IPS-NIHi7 (cell line): ENCODE data around the gene CDK2AP2.
"Not testable (repeated sequence)": the region's sequence is repeated elsewhere in the genome, so short reads cannot be mapped to it uniquely, and the experiment has no call there.

Experiments used
- DNase-seq: peaks from one replicate; pipeline ENCODE4 v3.0.0; 2012; ENCODE audit warnings: mixed read lengths; ENCODE audit errors: extremely low spot score

Gene CDK2AP2

DNA sequence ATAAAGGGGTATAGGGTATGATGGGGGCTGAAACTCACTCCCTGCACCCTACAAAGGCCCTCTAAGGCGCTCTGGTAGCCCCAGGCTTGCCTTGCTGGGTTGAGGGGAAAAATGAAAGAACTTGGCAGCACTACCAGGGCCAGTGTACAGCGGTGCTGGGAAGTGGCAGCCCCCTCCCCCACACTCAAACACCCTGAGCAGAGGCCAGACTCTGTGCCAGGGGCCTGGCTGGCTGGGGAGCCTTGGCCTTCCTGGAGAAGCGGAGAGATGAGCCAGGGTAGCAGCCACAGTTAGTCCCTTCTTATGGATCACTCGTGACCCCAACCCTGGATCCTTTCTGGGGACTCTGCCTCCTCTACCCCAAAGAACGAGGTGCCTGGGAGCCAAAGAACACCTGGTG lies 41.6 kb downstream of the CDK2AP2 start:
- DNase-seq, result no peak

DNA sequence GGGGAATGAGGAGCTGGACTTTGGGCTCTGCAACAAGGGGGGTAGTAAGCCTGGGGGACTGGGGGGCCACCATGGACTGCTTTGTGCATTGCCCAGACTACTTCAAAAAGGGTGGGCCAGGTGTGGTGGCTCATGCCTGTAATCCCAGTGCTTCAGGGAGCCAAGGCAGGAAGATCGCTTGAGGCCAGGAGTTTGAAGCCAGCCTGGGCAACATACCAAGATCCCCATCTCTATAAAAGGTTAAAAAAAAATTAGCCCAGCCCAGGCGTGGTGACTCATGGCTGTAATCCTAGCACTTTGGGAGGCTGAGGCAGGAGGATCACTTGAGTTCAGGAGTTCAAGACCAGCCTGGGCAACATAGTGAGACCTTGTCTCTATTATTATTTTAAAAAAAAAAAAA lies 42.4 kb downstream of the CDK2AP2 start:
- DNase-seq, result not testable (repeated sequence)

DNA sequence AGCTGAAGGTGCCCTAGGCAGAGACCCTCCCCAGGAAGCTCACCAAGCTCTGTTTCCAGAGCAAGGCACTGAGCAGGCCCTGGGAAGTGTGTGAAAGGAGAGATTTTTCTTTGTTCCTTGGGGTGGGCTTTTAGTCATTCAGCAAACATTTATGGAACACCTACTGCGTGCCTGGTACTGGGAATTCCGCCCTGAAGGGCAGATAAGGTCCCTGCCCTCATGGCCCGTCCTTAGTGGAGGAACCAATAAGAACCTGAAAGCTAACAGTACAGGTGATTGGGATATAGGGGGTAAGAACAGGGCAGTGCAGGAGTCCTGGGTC lies 42.8 kb downstream of the CDK2AP2 start:
- no peak for DNase-seq

DNA sequence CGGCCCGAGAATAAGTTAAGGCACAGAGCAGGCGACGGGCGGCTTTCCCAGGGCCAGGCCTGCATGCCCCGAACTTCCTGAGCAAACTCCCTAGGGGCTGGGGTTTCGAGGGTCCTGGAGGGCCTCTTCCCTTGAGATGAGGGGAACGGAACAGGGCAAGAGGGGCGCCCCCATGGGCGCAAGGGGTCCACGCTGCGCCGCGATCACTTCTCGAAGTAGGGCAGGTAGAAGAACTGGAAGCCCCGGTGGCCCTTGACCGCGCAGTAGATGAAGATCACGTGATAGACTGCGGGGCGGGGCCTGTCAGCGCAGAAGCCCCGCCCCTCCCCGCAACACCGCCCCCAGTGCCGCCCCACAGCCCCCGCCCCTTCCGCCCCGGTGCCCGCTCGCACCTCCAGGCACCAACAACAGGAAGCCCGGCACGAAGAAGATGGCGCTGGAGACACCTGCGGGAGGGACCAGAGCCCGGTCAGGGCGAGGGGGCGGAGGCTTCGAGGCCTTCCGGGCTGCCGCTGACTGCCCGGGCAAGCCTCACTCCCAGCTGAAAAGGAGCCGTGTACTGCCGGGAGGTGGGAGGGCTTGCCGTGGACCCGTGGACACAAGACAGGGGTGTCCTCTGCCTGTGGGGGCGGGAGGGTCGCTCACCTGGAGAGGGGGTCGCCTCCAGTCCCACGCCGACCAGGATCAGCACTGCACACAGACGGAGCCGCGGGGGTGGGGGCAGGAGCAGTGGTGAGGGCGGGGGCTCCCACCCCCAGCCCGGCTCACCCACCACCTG lies 43.4 kb downstream of the CDK2AP2 start:
- peak; percentile 95 for DNase-seq

DNA sequence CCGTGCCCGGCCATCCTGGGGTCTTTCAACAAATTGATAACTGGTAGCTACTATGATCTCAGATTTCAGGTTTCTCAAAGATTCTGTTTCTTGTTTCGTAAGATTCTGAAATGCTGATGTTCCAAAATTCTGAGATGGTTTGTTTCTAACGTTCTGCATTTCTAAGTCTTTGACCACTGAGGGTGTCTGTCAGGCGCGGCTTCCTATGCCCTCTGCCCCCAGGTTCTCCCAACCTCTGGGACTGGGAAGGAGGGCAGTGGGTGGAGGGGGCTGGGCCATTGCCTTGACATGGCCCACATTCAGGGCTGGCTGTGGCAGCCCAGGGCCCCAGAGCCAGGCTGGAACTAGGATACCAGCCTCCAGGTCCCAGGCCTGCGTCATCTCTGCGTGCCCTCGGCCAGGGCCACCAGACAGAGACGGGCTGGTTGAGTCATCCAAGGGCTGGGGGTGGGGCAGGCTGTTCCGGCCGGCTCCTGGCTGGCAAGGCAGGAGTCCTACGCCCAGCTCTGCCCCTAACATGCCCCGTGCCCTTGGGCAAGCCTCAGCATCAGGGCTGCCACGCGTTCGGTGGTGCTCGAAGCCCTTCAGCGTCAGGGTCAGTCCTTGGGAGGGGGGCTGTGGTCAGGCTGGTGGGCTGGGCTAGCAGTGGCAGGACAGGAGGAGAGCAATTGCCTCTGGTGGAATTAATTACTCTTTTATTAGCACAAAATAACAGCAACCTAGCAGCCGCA lies 44.1 kb downstream of the CDK2AP2 start:
- no peak for DNase-seq

GRCh38 chr11:67463186-67463585 lies 44.8 kb downstream of the CDK2AP2 start:
- DNase-seq, result no peak

- no peak for DNase-seq
Observed at GRCh38 chr11:67458266-67458665, 49.7 kb downstream of the CDK2AP2 start.

GRCh38 chr11:67457453-67457852 lies 50.5 kb downstream of the CDK2AP2 start:
- DNase-seq, result no peak
